ENCODE data around the gene UBE2G2. TPM values are rescaled to one million over a fixed set of nuclear protein-coding genes. Genes with fewer than 3 reads are reported as not detected.

Gene UBE2G2
- total RNA-seq, 4 donors from 2014 or later: 95.8 to 187 (median 103) TPM

GRCh38 chr21:44789880-44790279, 11.7 kb downstream of the UBE2G2 start:
- no peak for DNase-seq (ENCODE audit: low spot score)
- TF ChIP-seq, protein P1, sequence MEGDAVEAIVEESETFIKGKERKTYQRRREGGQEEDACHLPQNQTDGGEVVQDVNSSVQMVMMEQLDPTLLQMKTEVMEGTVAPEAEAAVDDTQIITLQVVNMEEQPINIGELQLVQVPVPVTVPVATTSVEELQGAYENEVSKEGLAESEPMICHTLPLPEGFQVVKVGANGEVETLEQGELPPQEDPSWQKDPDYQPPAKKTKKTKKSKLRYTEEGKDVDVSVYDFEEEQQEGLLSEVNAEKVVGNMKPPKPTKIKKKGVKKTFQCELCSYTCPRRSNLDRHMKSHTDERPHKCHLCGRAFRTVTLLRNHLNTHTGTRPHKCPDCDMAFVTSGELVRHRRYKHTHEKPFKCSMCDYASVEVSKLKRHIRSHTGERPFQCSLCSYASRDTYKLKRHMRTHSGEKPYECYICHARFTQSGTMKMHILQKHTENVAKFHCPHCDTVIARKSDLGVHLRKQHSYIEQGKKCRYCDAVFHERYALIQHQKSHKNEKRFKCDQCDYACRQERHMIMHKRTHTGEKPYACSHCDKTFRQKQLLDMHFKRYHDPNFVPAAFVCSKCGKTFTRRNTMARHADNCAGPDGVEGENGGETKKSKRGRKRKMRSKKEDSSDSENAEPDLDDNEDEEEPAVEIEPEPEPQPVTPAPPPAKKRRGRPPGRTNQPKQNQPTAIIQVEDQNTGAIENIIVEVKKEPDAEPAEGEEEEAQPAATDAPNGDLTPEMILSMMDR (IDR thresholded peaks at IDR 0.05): no peak
- ATAC-seq (ENCODE audit: low FRiP score): no peak

DNA sequence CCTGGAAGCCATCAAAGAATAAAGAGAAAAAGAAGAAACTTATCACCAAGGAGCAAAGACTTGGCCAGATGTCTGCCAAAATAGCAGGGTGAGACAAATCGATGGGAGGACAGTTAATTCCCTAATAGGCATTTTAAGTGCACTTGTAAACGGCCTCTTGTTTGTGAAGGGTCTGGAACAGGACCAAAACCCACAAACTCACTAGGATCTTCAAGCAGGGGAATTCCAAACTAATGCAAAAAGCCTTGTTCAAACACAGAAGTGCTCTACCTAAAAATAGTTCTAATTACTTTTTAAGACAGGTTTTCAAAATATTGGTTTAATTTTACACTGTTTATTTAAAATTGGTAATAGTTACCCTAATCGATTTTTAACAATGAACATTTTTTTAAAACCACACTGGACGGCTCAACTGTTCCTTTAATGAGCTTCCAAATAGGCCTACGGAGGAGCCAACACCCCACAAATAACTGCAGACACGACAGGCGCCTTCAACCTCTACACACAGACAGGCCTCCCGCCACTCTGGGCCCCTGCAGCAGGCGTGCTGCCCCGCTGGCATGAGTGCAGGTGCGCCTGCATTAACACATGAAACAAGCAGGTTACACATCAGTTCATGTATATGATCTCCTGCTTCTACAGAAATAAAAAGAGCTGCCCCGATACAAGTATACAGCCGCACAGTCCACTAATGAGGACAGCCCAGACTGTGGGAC, 15.8 kb downstream of the UBE2G2 start:
- TF ChIP-seq, protein P1 (IDR thresholded peaks at IDR 0.05): no peak
- no peak for DNase-seq (ENCODE audit: low spot score)
- no peak for ATAC-seq (ENCODE audit: low FRiP score)

DNA sequence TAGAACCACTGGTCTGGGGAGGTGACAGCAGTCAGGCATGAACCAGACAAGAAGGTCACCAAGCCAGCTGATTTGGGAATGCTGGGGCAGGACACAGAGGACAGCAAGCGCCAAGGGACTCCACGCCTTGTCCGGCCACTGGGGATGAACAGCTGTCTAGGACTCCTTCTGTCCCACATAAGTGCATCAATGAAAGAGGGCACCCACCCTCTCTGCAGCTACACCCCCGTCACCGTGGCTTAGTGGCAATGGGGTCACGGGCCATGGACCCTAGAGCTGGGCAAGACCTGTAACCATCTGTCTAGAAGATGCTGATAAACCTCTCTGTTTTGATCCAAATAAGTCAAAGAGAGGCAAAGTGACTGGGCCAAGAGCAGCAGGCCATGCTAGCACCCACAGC, 16.8 kb downstream of the UBE2G2 start:
- DNase-seq (ENCODE audit: low spot score): no peak
- TF ChIP-seq, protein P1 (IDR thresholded peaks at IDR 0.05): no peak
- ATAC-seq (ENCODE audit: low FRiP score): no peak

- ATAC-seq (ENCODE audit: low FRiP score) (no peak), DNase-seq (ENCODE audit: low spot score) (no peak)
- TF ChIP-seq, protein P1 (IDR thresholded peaks at IDR 0.05): no peak
Observed at GRCh38 chr21:44783020-44783696, 18.5 kb downstream of the UBE2G2 start.

DNA sequence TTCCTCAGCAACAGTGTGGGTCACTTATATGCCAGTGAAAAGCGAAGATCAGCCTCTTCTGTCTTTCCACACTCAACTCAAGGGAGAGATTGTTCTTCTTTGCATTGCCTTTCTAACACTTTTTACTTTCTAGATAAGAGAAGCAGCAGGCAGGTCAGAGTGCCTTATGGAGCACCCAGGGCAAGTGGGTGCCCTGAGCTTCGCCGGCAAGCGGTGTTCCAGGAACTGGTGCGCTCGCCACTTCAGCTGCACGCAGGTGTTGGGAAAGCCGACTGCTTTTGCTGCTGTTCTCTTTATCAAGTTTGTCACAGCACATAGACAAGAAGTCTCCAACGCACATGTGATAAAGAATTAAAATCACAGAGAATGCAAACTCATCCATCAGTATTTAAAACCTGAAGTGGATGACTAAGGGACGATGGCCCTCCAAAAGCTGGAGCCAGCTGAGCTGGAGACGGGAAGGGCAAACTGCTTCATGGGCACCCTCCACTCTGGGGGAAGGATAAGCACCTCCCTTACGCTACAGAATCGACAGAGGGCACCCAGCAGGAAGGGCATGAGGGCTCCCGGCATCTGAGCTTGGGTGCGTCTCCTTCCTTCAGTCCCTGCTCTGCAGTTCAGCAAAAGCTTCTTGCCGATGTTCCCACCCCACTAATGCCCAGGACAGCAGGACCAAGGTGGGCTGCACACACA, 20.7 kb downstream of the UBE2G2 start:
- ATAC-seq (ENCODE audit: low FRiP score): no peak
- DNase-seq (ENCODE audit: low spot score): no peak
- TF ChIP-seq, protein P1 (IDR thresholded peaks at IDR 0.05): no peak

DNA sequence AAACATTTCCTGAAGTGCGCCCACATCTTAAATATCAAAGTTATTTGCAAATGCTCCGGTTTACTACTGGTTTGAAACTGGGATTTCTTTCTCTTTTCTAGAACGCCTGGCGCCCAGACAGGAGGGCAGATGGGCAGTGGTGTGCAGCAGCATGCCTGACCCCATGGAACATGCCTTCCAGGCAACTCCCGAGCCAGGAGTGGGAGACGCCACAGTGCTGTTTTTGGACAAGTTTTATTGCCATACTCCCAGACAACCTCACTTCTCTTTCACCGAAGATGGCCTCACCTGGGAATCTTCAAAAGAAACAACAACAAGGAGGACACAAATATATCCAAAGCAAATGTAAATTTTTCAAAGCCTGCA, 21.5 kb downstream of the UBE2G2 start:
- DNase-seq (ENCODE audit: low spot score) (no peak), ATAC-seq (ENCODE audit: low FRiP score) (no peak)
- TF ChIP-seq, protein P1 (IDR thresholded peaks at IDR 0.05): no peak

All from omental fat pad (tissue), 4 donors.